22Rv1 (cell line): Measurements from ENCODE around the gene HP.

Source experiments
- ZFX ChIP-seq: fragments of 450-650 bp; IDR thresholded peaks from 2 replicates; pipeline ENCODE4 v1.6.1; 2017; ENCODE audit warnings: antibody characterized with exemption, borderline replicate concordance
- TF ChIP-seq, protein P1 (sequence below): fragments of 450-650 bp; IDR thresholded peaks from 2 replicates; pipeline ENCODE4 v1.5.1; 2017; ENCODE audit warnings: mild to moderate bottlenecking

DNA sequence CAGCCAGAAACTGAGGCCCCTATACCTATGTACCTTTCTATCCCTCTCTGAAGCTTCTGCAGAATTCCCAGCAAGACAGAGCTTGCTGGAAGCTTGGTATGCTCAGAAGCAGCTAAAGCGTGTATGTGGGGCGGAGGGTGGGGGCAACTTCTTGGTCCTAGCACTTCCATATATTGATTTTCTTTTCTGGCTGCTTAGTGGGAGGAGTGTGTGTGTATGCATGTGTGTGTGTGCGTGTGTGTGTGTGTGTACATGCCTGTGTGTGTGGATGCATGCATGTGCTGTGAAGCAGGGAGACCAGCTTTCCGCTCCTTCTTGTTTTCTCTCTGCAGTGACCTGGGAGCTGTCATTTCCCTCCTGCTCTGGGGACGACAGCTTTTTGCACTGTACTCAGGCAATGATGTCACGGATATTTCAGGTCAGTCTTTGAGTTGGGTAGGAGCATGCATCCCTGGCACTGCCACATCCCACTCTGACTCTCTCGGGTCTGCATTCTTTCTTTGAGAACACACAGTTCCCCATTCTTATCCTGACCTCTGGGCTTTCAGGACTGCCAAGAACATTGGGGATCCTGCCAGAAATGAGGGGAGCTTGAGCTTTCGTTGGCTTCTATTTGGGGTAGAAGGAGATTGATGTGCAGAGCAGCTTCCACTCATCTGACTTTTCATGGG, 19.4 kb downstream of the HP start:
- TF ChIP-seq, protein P1, sequence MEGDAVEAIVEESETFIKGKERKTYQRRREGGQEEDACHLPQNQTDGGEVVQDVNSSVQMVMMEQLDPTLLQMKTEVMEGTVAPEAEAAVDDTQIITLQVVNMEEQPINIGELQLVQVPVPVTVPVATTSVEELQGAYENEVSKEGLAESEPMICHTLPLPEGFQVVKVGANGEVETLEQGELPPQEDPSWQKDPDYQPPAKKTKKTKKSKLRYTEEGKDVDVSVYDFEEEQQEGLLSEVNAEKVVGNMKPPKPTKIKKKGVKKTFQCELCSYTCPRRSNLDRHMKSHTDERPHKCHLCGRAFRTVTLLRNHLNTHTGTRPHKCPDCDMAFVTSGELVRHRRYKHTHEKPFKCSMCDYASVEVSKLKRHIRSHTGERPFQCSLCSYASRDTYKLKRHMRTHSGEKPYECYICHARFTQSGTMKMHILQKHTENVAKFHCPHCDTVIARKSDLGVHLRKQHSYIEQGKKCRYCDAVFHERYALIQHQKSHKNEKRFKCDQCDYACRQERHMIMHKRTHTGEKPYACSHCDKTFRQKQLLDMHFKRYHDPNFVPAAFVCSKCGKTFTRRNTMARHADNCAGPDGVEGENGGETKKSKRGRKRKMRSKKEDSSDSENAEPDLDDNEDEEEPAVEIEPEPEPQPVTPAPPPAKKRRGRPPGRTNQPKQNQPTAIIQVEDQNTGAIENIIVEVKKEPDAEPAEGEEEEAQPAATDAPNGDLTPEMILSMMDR, result no peak
- TF ChIP-seq ZFX, result no peak
